GM12873 (cell line): Measurements from ENCODE around the gene TMEM63C.

Source experiments
- TF ChIP-seq, protein P1 (sequence below): IDR thresholded peaks from 2 replicates; pipeline ENCODE4 v1.5.1; 2012; ENCODE audit warnings: low read depth, mild to moderate bottlenecking, moderate library complexity, low read length, control low read depth; ENCODE audit not compliant: insufficient read depth; ENCODE audit errors: missing control alignments

The TMEM63C gene, protein sequence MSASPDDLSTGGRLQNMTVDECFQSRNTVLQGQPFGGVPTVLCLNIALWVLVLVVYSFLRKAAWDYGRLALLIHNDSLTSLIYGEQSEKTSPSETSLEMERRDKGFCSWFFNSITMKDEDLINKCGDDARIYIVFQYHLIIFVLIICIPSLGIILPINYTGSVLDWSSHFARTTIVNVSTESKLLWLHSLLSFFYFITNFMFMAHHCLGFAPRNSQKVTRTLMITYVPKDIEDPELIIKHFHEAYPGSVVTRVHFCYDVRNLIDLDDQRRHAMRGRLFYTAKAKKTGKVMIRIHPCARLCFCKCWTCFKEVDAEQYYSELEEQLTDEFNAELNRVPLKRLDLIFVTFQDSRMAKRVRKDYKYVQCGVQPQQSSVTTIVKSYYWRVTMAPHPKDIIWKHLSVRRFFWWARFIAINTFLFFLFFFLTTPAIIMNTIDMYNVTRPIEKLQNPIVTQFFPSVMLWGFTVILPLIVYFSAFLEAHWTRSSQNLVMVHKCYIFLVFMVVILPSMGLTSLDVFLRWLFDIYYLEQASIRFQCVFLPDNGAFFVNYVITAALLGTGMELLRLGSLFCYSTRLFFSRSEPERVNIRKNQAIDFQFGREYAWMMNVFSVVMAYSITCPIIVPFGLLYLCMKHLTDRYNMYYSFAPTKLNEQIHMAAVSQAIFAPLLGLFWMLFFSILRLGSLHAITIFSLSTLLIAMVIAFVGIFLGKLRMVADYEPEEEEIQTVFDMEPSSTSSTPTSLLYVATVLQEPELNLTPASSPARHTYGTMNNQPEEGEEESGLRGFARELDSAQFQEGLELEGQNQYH

GRCh38 chr14:77181603-77182437 is at the start of gene TMEM63C:
TMEM63C (plus strand) TSS chr14:77181798; CDS start chr14:77218814, 37,016 bp downstream.
- TF ChIP-seq, protein P1, sequence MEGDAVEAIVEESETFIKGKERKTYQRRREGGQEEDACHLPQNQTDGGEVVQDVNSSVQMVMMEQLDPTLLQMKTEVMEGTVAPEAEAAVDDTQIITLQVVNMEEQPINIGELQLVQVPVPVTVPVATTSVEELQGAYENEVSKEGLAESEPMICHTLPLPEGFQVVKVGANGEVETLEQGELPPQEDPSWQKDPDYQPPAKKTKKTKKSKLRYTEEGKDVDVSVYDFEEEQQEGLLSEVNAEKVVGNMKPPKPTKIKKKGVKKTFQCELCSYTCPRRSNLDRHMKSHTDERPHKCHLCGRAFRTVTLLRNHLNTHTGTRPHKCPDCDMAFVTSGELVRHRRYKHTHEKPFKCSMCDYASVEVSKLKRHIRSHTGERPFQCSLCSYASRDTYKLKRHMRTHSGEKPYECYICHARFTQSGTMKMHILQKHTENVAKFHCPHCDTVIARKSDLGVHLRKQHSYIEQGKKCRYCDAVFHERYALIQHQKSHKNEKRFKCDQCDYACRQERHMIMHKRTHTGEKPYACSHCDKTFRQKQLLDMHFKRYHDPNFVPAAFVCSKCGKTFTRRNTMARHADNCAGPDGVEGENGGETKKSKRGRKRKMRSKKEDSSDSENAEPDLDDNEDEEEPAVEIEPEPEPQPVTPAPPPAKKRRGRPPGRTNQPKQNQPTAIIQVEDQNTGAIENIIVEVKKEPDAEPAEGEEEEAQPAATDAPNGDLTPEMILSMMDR: no peak

DNA sequence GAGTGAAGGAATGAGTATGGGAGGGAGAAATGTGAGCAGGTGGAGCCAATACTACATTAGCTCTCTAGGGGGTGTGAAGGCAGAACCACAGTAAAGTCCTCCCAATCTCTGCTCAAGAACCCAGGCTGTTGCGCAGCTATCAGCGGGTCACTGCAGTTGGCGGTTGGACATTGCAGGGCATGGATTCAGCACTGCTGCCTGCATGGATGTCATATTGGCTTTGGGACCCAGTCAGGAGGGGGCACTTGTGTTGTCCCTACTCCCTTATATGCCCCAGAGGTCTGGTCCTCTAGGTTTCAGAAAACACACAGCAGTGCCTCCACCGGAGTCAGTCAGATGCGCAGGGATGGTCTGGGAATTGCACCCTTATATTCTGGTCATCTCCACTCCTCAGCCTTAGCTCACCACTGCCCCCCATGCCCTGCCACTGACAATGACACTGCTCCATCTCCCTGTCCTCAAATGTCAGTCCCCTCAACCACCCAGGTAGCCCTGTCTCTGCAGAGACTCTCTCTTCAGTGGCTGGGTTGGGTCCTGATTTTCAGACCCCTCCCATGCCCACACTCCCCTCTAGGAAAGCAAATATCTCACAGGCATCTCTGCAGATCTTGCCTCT is 49.6 kb upstream of the TMEM63C start:
- TF ChIP-seq, protein P1: no peak

- TF ChIP-seq, protein P1: no peak
Observed at GRCh38 chr14:77133720-77134338, 47.8 kb upstream of the TMEM63C start.

DNA sequence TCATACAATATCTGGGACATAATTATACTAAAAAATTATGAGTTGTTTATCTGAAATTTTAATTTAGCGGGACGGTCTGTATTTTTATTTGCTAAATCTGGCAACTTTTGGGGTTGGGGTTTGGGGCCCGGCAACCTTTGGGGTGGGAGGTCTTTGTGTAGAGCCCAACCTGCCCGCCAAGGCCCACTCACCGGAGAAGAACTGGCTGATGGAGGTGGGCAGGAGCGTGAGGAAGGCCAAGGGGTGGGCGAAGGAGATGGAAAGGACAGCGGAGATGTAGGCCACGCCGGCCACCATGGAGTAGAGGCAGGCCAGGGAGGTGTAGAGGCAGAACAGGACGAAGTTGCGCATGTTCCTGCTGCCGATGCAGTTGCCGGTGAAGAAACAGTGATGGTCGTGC is 42.6 kb upstream of the TMEM63C start:
- TF ChIP-seq, protein P1: no peak

- TF ChIP-seq, protein P1: peak; percentile 68
Observed at GRCh38 chr14:77139540-77140358, 41.8 kb upstream of the TMEM63C start.
